SU-DHL-6 (cell line): ENCODE results near the gene CARD9.

ENCODE experiments used
- H2AFZ ChIP-seq: fragments of 200-600 bp; sonication (generic); 2 replicates; pipeline ENCODE4 v1.6.1; 2014; ENCODE audit warnings: low read depth, mild to moderate bottlenecking, moderate library complexity, mixed read lengths, antibody characterized with exemption, low read length; ENCODE audit not compliant: severe bottlenecking
- H3F3A ChIP-seq: fragments of 200-600 bp; shearing (Covaris generic); 2 replicates; pipeline ENCODE4 v1.6.0; 2016; ENCODE audit warnings: antibody characterized with exemption, mild to moderate bottlenecking; ENCODE audit not compliant: insufficient read depth
- H3K27ac ChIP-seq: fragments of 200-600 bp; sonication (generic); 2 replicates; pipeline ENCODE4 v1.5.1; 2016; ENCODE audit warnings: low read depth, mild to moderate bottlenecking, low read length, moderate library complexity, mixed read lengths
- H3K27me3 ChIP-seq: fragments of 200-600 bp; sonication (generic), shearing (Covaris generic); 2 replicates; pipeline ENCODE4 v1.6.0; 2014; ENCODE audit warnings: mild to moderate bottlenecking, low read length
- H3K36me3 ChIP-seq: fragments of 200-600 bp; sonication (generic); 2 replicates; pipeline ENCODE4 v1.6.1; 2014; ENCODE audit warnings: mild to moderate bottlenecking, low read length, mixed read lengths
- H3K4me2 ChIP-seq: fragments of 300-600, 200-600 bp; shearing (Covaris generic), sonication (generic); 2 replicates; pipeline ENCODE4 v1.6.0; 2014; ENCODE audit warnings: low read length, low read depth, mild to moderate bottlenecking; ENCODE audit not compliant: poor library complexity, severe bottlenecking
- H3K4me3 ChIP-seq: fragments of 200-600 bp; sonication (generic); 2 replicates; pipeline ENCODE4 v1.5.1; 2014; ENCODE audit warnings: antibody characterized with exemption, low read length, mild to moderate bottlenecking, mixed read lengths; ENCODE audit not compliant: insufficient read depth, poor library complexity, severe bottlenecking
- H3K79me2 ChIP-seq: fragments of 200-600 bp; sonication (generic); 2 replicates; pipeline ENCODE4 v1.6.1; 2014; ENCODE audit warnings: mild to moderate bottlenecking, low read length, moderate library complexity; ENCODE audit not compliant: insufficient read depth
- H3K9ac ChIP-seq: fragments of 200-600 bp; sonication (generic); 2 replicates; pipeline ENCODE4 v1.7.0; 2014; ENCODE audit warnings: mild to moderate bottlenecking, low read length
- H3K9me2 ChIP-seq: fragments of 200-600 bp; sonication (generic); replicated peaks from 2 replicates; pipeline ENCODE4 v1.6.1; 2014; ENCODE audit warnings: low read length; ENCODE audit not compliant: insufficient read depth
- H3K9me3 ChIP-seq: fragments of 200-600 bp; sonication (generic); 2 replicates; pipeline ENCODE4 v1.6.1; 2014; ENCODE audit warnings: low read length, mixed read lengths; ENCODE audit not compliant: insufficient read depth
- H4K20me1 ChIP-seq: fragments of 200-600 bp; sonication (generic); 2 replicates; pipeline ENCODE4 v1.6.1; 2014; ENCODE audit warnings: low read depth, mild to moderate bottlenecking, antibody characterized with exemption, low read length, moderate library complexity, mixed read lengths
- CTCF ChIP-seq: fragments of 200-600 bp; sonication (generic); IDR thresholded peaks from one replicate; pipeline ENCODE4 v1.5.1; 2017; ENCODE audit warnings: antibody characterized with exemption, mild to moderate bottlenecking, low read length, moderate library complexity; ENCODE audit not compliant: insufficient read depth, poor library complexity, severe bottlenecking
- EZH2phosphoT487 ChIP-seq: fragments of 200-600 bp; sonication (generic), shearing (Covaris generic); conservative IDR thresholded peaks from 2 replicates; pipeline ENCODE4 v1.6.1; 2018; ENCODE audit warnings: mild to moderate bottlenecking, antibody characterized with exemption, low read length, moderate library complexity, mixed read lengths

Gene CARD9

GRCh38 chr9:136340356-136341041 lies 33.0 kb downstream of the CARD9 start:
- Histone ChIP-seq H3K27me3 (no peaks in the 10 kb centered on the region), H3K4me2 (no peak overlapping the region), H3K9me2 (no peaks in the 10 kb centered on the region), H4K20me1 (no peaks in the 10 kb centered on the region), H3F3A (no peaks in the 10 kb centered on the region), H2AFZ (no peak overlapping the region), H3K36me3 (no peaks in the 10 kb centered on the region), H3K9ac (no peak overlapping the region), H3K4me3 (no peak overlapping the region), H3K9me3 (no peaks in the 10 kb centered on the region), H3K79me2 (no peaks in the 10 kb centered on the region), H3K27ac (no peak overlapping the region)
- TF ChIP-seq EZH2phosphoT487 (no peak), CTCF (no peak)

- Histone ChIP-seq H3K4me3 (no peak overlapping the region), H4K20me1 (no peaks in the 10 kb centered on the region), H2AFZ (no peak overlapping the region), H3K36me3 (no peaks in the 10 kb centered on the region), H3K9ac (no peak overlapping the region), H3K79me2 (no peaks in the 10 kb centered on the region), H3K9me3 (no peaks in the 10 kb centered on the region), H3K9me2 (no peaks in the 10 kb centered on the region), H3F3A (no peaks in the 10 kb centered on the region), H3K4me2 (no peak overlapping the region), H3K27ac (no peak overlapping the region), H3K27me3 (no peaks in the 10 kb centered on the region)
- TF ChIP-seq CTCF (no peak), EZH2phosphoT487 (no peak)
Measured at GRCh38 chr9:136339958-136340310, 33.5 kb downstream of the CARD9 start.

GRCh38 chr9:136339173-136339957 lies 34.1 kb downstream of the CARD9 start:
- Histone ChIP-seq H2AFZ (no peak overlapping the region), H3K9ac (no peak overlapping the region), H3K4me3 (no peak overlapping the region), H3K9me3 (no peaks in the 10 kb centered on the region), H3K27me3 (no peaks in the 10 kb centered on the region), H3F3A (no peaks in the 10 kb centered on the region), H3K27ac (no peak overlapping the region), H3K79me2 (no peaks in the 10 kb centered on the region), H3K4me2 (no peak overlapping the region), H3K9me2 (no peaks in the 10 kb centered on the region), H3K36me3 (no peaks in the 10 kb centered on the region), H4K20me1 (no peaks in the 10 kb centered on the region)
- TF ChIP-seq EZH2phosphoT487 (no peak), CTCF (peak; percentile 98)
